Measurements from ENCODE around the gene HS1BP3. TPM values are rescaled to one million over a fixed set of nuclear protein-coding genes. Genes with fewer than 3 reads are reported as not detected.
A peak's percentile ranks its signal among the peaks of the same experiment; 100 is the strongest.

Gene HS1BP3
- total RNA-seq, 4 donors from 2014 or later: 30.4 to 44.6 (median 36.8) TPM

- 36 to 55% methylated on average over 13 to 14 of the region's 14 CpGs for WGBS, 2 donors
- H3K4me3 ChIP-seq (ENCODE audit: low read depth, poor library complexity, severe bottlenecking): no peak overlapping the region
- TF ChIP-seq POLR2A (IDR thresholded peaks at IDR 0.05) (no peak), CTCF (IDR thresholded peaks at IDR 0.05) (no peak)
- intact Hi-C loops (cut with DNase I; ENCODE audit: low total_unique reads): no loop called here
- DNase-seq (ENCODE audit: low spot score in 2 of 2): peak; percentile 93 to 98
Observed at GRCh38 chr2:20617892-20618467, 32.9 kb downstream of the HS1BP3 start.

GRCh38 chr2:20617081-20617575 is 33.8 kb downstream of the HS1BP3 start:
- DNase-seq (ENCODE audit: low spot score in 2 of 2): peak in 1 of 2 donors; percentile 94
- intact Hi-C loops (cut with DNase I; ENCODE audit: low total_unique reads): no loop called here
- 28 to 36% methylated on average over 9 of the region's 10 CpGs for WGBS, 2 donors
- H3K4me3 ChIP-seq (ENCODE audit: low read depth, poor library complexity, severe bottlenecking): no peak overlapping the region
- TF ChIP-seq POLR2A (IDR thresholded peaks at IDR 0.05) (no peak), CTCF (IDR thresholded peaks at IDR 0.05) (no peak)

GRCh38 chr2:20616341-20616871 is 34.5 kb downstream of the HS1BP3 start:
- 93 to 95% methylated on average over 3 to 4 of the region's 4 CpGs for WGBS, 2 donors
- DNase-seq (ENCODE audit: low spot score in 2 of 2): peak in 1 of 2 donors; percentile 76
- TF ChIP-seq POLR2A (IDR thresholded peaks at IDR 0.05): no peak
- no peak for TF ChIP-seq CTCF (IDR thresholded peaks at IDR 0.05)
- no peak overlapping the region for H3K4me3 ChIP-seq (ENCODE audit: low read depth, poor library complexity, severe bottlenecking)
- intact Hi-C loops (cut with DNase I; ENCODE audit: low total_unique reads): no loop called here

- WGBS, 2 donors: 65 to 86% methylated on average over 7 to 9 of the region's 9 CpGs
- intact Hi-C loops (cut with DNase I; ENCODE audit: low total_unique reads): no loop called here
- no peak for TF ChIP-seq POLR2A (IDR thresholded peaks at IDR 0.05)
- no peak for TF ChIP-seq CTCF (IDR thresholded peaks at IDR 0.05)
- peak in 1 of 2 donors; percentile 86 for DNase-seq (ENCODE audit: low spot score in 2 of 2)
- no peak overlapping the region for H3K4me3 ChIP-seq (ENCODE audit: low read depth, poor library complexity, severe bottlenecking)
Observed at GRCh38 chr2:20615466-20616241, 35.2 kb downstream of the HS1BP3 start.

- TF ChIP-seq POLR2A (IDR thresholded peaks at IDR 0.05) (no peak), CTCF (IDR thresholded peaks at IDR 0.05) (no peak)
Observed at GRCh38 chr2:20615068-20615465, 35.8 kb downstream of the HS1BP3 start.

More at GRCh38 chr2:20615068-20615465, 35.8 kb downstream of the HS1BP3 start:
- intact Hi-C loops (cut with DNase I; ENCODE audit: low total_unique reads): no loop called here
- no peak overlapping the region for H3K4me3 ChIP-seq (ENCODE audit: low read depth, poor library complexity, severe bottlenecking)
- 75 to 90% methylated on average over 6 of the region's 6 CpGs for WGBS, 2 donors
- DNase-seq (ENCODE audit: low spot score in 2 of 2): peak in 1 of 2 donors; percentile 82

All from lower leg skin (tissue), 4 donors.